Suppressor macrophage (primary cell): ENCODE data around the gene SBSN.

Experiments used
- DNase-seq, 4 experiments: peaks; one replicate each; pipeline ENCODE4 v3.0.0-alpha.2; 2020 to 2022

SBSN gene

GRCh38 chr19:35555301-35556005 lies 27.3 kb upstream of the SBSN start:
- DNase-seq, result peak in 1 of 4 experiments; percentile 10

GRCh38 chr19:35554076-35554475 lies 26.0 kb upstream of the SBSN start:
- DNase-seq, result no peak

GRCh38 chr19:35553385-35554000 lies 25.4 kb upstream of the SBSN start:
- DNase-seq, result no peak

GRCh38 chr19:35552534-35553384 lies 24.6 kb upstream of the SBSN start:
- no peak for DNase-seq

- no peak for DNase-seq
Measured at GRCh38 chr19:35551091-35551810, 23.1 kb upstream of the SBSN start.

GRCh38 chr19:35549879-35550523 lies 21.9 kb upstream of the SBSN start:
- no peak for DNase-seq

- peak; percentile 74 to 88 (median 78) for DNase-seq
Measured at GRCh38 chr19:35549174-35549788, 21.2 kb upstream of the SBSN start.

- no peak for DNase-seq
Measured at GRCh38 chr19:35546532-35546931, 18.4 kb upstream of the SBSN start.

GRCh38 chr19:35545855-35546381 lies 17.8 kb upstream of the SBSN start:
- peak in 2 of 4 experiments; percentile 25 to 39 for DNase-seq

GRCh38 chr19:35545001-35545854 lies 17.1 kb upstream of the SBSN start, which contains the start of gene TMEM147:
Gene TMEM147, plus strand, starts transcription at chr19:35545626. Its CDS starts 114 bp downstream, at chr19:35545740.
- peak; percentile 93 to 98 (median 96) for DNase-seq

- no peak for DNase-seq
Measured at GRCh38 chr19:35544110-35544802, 16.1 kb upstream of the SBSN start.

- no peak for DNase-seq
Measured at GRCh38 chr19:35543280-35544109, 15.4 kb upstream of the SBSN start.

GRCh38 chr19:35542209-35542608 lies 14.1 kb upstream of the SBSN start:
- no peak for DNase-seq

GRCh38 chr19:35540356-35540927 lies 12.3 kb upstream of the SBSN start:
- DNase-seq, result no peak

- no peak for DNase-seq
Measured at GRCh38 chr19:35539850-35540249, 11.7 kb upstream of the SBSN start.

GRCh38 chr19:35539314-35539713 lies 11.2 kb upstream of the SBSN start:
- DNase-seq, result no peak

- no peak for DNase-seq
Measured at GRCh38 chr19:35534803-35535480, 6.8 kb upstream of the SBSN start.
